ENCODE data around the gene SCART1.
"Not testable (repeated sequence)": the region's sequence is repeated elsewhere in the genome, so short reads cannot be mapped to it uniquely, and the experiment has no call there.

Gene SCART1

DNA sequence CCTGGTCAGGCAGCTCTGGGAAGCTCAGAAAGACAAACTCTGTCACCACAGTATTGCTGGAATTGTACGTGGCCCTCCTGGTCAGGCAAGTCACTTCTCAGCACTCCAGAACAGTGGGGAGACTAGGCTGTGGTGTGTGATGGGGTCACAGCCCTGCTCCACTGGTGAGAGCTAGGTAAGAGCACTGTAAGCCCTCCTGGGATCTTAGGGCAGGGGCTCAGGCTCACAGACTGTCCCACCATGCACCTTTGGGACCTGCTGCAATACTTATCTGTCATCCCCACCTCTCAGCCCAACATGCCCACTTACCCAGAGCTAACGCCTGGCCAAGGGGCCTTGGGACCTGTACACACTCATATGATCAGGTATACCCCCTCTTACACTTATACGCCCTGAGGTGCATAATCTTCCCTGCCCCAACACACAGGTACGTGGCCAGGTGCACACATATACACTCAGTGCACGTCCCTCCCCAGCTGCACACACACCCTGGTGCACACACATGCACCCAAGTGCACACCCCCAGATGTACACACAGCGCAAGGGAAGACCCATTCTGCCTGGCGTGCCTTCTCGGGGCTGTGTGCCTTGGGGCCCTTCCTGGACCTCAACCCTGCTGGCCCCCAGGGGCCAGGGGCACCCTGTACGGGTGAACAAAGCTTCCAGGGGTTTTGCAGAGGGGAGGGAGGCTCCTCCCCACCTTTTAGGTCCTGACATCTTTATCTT is 21.7 kb upstream of the SCART1 start:
- not testable (repeated sequence) for DNase-seq (ENCODE audit: extremely low read depth in 1 of 2, low read depth in 1 of 2)

DNA sequence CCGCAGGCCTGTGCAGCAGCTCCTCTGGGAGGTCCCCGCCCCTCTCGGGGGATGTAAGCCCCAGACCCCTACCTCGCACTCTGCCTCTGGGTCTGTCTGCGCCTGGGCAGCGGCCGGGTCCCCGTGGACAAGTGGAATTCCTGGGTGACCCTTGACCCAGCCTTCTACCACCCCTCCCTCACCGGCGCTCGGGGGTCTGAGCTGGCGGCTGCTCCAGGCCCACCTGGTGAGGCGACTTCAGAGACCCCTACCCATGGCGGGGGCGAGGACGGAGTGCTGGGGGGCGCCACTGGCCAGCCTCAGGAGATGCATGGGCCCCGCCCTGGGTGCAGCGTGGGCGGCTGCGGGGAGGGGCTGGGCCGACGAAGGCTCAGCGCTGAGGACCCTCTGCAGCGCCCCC is 21.0 kb upstream of the SCART1 start:
- DNase-seq (ENCODE audit: extremely low read depth in 1 of 2, low read depth in 1 of 2) = not testable (repeated sequence)

DNA sequence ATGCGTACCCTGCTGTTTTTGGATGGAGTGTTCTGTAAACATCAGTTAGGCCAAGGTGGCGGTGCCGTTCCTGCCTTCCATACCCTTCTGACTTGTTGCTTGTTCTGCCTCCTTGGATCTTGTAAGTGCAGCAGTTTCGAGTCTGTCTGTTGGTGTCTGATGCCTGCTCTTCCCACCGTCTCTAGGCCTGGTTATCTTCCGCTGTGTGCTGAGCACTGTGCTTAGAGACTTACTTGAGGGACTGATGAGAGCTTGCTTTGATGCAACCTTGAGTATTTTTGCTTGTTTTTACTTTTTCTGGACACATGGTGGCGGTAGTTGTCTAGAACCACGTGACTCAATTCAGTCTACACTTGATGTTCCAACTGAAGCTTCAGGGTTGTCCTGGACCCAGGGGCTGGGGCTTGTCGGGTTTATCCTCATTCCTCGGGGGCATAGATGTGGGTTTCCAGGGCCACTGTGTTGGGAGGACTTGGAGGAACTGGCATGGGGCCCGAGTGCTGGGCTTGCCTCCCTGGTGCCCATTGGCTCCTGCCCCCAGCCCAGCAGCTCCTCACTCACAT is 15.0 kb upstream of the SCART1 start:
- no peak for DNase-seq (ENCODE audit: extremely low read depth in 1 of 2, low read depth in 1 of 2)

DNA sequence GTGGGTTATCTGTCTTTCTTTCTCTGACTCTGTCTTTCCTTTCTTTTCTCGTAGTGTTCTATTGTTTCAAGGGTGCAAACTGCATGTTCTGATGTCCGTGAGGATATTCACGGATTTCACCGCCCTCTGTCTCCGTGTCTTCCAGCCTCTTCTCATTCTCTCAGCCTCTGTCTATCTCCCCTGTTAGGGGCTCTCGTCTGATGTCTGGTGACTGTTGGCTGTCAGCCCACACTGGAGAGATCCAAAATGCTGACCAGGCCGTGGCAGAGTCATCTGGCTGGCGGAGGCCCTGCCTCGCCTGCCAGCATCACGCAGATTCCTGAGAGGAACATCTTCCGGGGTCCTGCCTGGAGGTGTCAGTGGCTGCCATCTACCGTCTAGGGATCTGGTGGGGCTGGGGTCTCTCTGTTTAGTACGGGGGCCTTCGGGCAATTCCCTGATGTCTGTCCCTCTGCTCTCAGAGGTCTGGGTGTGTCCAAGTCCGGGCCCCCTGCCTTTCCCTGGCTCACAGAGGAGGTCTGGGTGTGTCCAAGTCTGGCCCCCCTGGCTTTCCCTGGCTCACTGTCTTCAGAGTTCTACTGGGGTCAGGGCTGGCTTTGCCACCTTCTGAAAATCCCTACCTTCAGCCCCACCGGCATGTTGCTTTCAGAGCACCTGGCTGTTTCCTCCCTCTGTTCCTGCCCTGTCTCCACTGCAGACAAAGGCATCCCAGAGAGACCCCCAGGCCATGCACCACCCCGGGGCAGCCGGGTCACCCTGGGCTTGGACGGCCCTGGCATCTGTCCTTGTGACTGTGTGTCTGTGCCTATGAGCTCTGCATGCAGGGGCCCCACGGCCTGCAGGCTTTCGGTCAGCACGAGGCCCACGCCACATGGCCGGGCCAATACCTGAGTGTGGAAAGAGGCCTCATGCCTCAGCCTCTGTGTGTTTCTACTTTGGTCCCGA is 14.0 kb upstream of the SCART1 start:
- no peak for DNase-seq (ENCODE audit: extremely low read depth in 1 of 2, low read depth in 1 of 2)

DNA sequence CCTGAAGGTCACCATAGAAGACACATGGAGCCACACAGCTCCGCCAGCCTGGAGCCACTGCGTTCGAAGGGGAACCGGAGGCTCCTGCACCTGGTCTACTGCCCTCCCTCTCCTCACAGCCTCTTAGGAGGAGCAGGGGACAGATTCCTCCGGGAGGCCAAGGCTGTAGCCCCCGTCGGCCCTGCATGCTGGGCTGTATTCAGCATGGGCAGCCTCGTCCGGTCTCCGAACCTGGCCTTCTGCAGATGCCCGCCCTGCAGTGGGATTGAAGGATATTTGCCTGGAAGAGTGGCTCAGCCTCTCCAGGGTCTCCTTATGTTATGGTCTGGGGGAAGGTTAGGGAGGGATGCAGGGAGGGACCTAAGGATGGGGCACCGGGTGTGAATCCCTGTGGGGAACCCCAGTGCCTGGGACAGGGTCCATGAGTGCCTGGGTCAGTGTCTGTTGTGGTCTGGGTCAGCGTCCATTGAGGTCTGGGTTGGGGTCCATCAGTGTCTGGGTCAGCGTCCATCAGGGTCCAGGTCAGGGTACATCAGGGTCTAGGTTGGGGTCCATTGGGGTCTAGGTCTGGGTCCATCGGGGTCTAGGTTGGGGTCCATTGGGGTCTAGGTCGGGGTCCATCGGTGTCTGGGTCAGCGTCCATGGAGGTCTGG is 13.0 kb upstream of the SCART1 start:
- no peak for DNase-seq (ENCODE audit: extremely low read depth in 1 of 2, low read depth in 1 of 2)

DNA sequence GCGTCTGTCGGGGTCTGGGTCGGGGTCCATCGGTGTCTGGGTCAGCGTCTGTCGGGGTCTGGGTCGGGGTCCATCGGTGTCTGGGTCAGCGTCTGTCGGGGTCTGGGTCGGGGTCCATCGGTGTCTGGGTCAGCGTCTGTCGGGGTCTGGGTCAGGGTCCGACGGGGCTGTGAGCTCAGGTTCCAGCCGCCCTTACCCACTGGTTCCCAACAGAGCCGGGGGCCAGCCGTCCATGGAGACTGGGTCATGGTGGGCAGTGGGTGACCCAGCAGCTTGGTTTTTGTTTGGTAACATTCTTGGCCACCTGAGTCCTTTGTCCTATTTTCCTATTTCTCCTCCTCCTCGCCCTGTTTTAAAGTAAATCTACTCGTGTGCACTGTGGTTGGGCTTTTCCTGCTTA is 12.4 kb upstream of the SCART1 start:
- DNase-seq (ENCODE audit: extremely low read depth in 1 of 2, low read depth in 1 of 2) = not testable (repeated sequence)

DNA sequence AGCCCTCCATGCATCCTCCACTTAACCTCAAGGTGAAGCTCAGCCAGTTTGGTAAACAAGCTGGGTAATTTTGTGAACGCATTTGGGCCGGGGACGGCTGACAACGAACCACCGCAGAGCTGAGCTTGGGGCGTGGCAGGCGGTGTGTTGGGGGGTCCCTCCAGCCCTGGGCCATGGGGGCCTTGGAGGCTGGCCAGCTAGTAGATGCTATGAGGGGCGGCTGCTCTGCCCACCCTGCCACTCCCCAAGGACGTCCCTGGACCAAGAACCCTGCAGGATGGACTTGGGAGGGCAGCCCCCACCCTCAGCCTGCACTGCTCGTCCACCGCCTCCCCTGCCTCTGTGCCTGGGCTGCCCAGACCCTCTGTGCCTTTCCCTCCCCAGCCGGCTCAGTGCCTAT is 12.0 kb upstream of the SCART1 start:
- no peak for DNase-seq (ENCODE audit: extremely low read depth in 1 of 2, low read depth in 1 of 2)

DNA sequence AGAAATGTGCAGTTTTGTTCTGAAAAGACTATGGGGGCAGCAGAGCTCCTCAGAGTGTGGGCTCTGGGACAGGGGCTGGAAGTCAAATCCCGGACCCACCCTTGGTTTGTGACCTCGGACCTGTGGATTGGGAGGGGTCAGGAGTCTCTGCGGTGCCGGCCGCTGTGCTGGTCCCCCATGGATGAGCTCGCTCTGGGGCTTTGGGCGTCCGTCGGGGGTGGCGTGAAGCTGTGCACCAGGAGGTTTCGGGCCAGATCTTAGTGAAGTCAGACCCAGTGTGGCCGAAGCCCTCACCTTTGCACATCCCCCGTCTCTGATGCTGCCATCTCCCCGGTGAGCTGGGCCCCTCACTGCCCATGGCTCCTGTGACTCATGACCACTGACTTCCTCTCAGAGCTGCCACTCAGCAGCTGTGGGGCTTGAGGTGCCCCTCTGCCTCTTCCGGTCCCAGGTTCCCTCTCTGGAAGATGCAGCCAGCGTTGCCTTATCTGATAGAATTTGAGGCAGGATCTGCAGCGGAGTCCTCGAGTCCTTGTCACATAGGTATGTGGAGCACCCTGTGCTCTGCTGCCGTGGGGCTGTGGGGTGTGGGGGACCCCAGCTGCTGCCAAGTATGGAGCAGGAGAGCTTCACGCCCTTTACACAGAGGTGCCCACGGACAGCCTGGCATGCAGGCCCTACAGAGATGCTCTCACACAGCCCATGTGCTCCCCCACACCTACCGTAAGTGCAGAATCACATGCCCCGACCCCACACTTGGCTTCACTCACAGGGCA is 11.4 kb upstream of the SCART1 start:
- peak in 1 of 2 donors; percentile 32 for DNase-seq (ENCODE audit: extremely low read depth in 1 of 2, low read depth in 1 of 2)

DNA sequence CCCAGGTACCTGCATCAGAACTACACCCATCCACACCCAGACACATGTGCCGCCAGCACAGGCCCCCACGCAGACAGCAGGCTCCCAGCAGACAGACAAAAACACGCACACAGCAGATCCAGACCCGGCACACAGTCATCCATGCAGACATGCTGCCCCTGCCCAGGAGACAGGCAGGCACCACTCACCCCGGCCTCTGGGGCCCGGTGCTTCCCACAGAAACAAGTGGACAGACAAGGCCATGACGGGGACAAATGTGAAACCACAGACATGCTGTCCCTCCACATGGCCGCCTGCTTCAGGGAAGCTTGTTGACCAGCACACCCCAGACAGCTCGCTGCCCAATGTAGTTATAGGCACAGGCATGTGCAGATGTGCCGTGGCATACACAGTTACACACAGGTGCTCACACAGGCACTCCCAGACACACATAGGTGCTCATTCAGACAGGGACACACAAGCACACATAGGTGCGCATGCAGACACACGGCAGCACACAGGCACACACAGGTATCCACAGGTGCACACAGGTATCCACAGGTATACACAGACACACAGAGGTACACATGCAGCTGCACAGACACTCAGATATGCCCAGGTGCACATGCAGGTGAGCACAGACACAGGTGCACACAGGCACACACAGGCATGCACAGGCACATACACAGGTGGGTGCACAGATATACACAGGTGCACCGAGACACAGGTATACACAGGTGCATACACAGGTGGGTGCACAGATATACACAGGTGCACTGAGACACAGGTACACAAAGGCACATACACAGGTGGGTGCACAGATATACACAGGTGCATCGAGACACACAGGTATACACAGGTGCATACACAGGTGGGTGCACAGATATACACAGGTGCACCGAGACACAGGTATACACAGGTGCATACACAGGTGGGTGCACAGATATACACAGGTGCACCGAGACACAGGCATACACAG is 10.5 kb upstream of the SCART1 start:
- no peak for DNase-seq (ENCODE audit: extremely low read depth in 1 of 2, low read depth in 1 of 2)

DNA sequence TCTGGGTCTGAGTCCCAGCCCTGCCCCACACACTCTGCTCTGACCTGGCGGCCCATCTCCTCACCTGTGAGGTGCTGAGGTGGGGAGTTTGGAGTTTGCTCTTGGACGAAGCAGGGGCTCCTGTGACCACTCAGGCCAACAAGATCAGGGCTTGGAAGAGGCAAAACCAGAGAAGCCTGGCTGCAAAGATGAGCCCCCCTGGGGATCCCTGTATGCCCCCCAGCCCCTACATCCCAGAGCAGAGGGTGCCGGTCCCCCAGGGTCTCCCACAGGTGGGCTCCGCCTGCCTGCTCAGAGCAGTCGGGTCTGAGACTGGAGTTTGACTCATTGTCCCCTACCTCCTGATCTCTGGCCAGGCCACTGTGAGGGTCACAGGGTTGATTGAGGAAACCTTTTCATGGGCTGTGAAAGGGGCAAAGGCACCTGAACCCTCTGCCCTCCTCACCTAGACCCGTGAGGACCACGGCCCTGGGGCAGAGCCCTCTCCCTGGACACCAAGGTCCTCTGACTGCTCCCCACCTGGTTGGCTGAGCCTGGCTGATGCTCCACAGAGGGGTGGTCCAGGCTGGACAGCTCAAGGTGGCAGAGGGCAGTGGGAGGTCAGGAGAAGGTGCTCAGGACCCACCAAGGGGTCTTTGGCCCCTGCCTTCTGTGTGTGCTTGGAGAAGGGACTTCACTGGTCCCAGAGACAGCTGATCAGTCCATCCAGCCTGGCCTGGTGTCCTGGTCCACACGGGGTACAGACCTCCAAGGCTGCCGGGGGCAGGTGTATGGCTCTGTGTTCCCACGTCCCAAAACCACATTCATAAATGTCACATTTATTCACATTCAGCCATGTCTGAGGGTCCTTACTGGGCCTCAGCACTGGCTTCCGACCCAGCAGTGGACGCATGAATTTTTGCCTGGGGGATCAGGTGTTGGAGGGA is 9.1 kb upstream of the SCART1 start:
- DNase-seq (ENCODE audit: extremely low read depth in 1 of 2, low read depth in 1 of 2) = no peak

DNA sequence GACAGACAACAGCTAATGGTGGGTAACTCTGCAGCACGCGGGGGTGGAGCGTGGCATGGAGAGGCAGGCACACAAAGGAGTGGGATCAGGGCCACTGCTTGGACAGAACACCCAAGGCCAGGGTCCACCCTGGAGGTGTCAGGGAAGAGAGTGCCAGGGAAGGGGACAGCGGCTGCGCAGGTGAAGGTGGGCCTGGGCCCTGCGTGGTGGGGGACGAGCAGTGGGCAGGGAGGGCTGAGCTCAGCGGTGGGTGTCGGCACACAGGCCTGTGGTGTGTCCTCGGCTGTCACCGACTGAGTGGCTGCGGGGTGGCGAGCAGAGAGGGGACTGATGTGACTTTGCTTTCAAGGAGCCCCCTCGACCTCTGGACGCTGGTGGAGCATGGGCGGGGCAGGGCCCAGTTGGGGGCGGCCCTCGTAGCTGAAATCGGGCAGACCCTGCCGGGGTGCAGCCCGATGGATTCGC is 8.4 kb upstream of the SCART1 start:
- no peak for DNase-seq (ENCODE audit: extremely low read depth in 1 of 2, low read depth in 1 of 2)

DNA sequence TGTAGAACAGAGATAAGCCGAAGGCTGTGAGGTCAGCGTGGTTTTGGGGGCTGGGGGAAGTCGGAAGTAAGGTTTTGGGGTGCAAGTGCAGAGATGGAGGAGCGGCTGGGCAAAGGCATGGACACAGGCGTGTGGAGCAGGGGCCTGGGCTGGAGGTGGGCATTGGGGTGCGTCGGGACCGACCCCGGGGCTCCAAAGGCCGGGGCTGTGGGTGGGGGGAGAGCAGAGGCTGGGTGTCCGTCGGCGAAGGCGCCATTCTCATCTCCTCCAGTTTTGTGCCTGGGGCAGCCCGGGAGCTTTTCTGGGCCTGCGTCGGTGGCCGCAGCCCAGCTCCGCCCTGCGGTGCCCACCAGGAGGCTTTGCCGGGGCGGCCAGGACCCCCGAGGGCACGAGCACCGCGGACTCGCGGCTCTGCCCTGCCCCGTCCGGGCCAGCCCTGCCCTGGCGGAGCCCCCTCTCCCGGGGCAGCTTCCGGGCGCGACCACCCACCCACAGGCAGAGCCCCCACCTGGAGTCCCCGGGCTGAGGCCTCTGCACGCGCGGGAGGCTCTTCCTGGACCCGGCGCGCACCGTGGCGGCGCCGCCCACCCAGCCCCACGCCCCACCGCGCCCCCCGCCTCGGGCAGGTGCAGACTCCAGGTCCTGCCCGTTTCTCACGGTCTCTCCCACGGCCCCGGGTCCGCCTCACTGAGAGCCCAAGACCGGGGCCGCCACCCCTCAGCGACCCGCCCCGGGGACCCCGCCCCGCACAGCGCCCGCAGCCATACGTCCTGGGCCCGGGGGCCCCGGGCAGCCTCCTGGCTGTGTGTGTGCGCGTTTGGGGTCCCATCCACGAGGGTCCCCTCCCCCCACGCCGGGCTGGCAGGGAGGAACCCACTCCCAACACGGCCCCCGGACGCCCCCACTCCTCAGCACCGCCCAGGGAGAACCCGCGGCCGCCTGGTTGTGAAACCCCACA is 7.7 kb upstream of the SCART1 start:
- DNase-seq (ENCODE audit: extremely low read depth in 1 of 2, low read depth in 1 of 2) = no peak

DNA sequence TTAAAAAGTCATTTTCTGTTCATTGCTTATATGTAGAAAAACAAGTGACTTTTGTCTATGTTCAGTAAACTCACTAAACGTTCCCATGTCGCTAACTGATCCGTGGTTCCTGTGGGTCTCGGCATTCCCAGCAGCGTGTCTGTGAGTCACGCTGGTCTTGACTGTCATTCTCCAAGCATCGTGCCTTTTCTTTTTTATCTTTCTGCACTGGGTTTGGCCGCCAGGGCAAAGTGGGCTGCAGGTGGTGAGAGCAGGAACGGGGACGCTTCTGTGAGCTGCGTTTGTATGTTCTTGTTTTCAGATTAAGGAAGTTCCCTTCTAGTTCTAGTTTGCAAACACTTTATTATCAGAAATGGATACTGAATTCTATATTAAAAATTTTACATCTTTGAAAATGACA is 6.8 kb upstream of the SCART1 start:
- DNase-seq (ENCODE audit: extremely low read depth in 1 of 2, low read depth in 1 of 2) = no peak

DNA sequence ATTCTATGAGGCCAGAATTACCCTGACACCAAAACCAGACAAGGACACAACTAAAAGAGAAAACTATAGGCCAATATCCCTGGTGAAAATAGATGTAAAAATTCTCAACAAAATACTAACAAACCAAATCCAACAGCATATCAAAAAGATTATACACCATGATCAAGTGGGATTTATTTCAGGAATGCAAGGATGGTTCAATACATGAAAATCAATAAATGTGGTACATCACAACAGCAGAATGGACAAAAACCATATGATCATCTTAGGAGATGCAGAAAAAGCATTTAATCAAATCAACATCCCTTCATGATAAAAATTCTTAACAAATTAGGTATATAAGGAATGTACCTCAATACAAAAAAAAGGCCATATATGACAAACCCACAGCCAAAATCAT is 5.6 kb upstream of the SCART1 start:
- DNase-seq (ENCODE audit: extremely low read depth in 1 of 2, low read depth in 1 of 2) = no peak

DNA sequence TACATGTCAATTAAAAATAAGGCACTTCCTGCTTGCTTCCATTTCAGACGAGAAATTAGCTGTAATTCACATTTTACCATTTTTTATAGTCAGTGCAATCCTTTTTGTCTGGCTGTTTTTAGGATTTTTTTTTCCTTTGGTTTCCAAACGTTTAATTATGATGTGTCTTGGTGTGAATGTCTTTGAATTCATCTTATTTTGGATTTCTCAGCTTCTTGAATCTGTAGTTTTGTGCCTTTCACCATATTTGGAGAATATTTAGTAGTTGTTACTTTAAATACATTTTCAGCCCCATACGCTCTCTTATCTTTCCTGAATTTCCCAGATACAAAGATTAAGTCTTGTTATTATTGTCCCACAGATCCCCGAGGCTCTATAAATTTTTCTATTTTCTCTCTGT is 2.4 kb upstream of the SCART1 start:
- DNase-seq (ENCODE audit: extremely low read depth in 1 of 2, low read depth in 1 of 2) = no peak

DNA sequence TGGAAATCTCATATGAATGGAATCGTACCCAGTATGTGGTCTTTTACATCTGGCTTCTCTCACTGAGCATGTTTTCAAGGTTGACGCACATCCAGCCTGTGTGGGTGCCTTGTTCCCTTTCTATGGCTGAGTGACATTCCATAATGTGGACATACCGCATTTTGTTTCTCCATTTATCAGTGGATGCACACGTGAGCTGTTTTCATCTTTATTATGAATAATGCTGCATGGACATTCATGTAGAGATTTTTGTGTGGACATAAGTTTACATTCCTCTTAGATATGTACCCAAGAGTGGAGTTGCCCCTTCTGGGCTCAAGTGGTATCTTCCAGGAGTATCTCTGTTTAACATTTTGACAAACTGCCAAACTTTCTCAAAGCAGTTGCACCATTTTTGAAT is 1.3 kb upstream of the SCART1 start:
- no peak for DNase-seq (ENCODE audit: extremely low read depth in 1 of 2, low read depth in 1 of 2)
